Stimulated activated CD8-positive, alpha-beta memory T cell treated with anti-CD3 and anti-CD28 coated beads, Interleukin-15, amount 100 ng/mL, for 4 hours (primary cell): ENCODE data around the gene TXNDC8.
A peak's percentile ranks its signal among the peaks of the same experiment; 100 is the strongest.

Experiments
- DNase-seq, 2 donors: peaks; one replicate each; pipeline ENCODE4 v3.0.0-alpha.2; 2020; ENCODE audit warnings: low read depth in 2 of 2

The TXNDC8 gene

DNA sequence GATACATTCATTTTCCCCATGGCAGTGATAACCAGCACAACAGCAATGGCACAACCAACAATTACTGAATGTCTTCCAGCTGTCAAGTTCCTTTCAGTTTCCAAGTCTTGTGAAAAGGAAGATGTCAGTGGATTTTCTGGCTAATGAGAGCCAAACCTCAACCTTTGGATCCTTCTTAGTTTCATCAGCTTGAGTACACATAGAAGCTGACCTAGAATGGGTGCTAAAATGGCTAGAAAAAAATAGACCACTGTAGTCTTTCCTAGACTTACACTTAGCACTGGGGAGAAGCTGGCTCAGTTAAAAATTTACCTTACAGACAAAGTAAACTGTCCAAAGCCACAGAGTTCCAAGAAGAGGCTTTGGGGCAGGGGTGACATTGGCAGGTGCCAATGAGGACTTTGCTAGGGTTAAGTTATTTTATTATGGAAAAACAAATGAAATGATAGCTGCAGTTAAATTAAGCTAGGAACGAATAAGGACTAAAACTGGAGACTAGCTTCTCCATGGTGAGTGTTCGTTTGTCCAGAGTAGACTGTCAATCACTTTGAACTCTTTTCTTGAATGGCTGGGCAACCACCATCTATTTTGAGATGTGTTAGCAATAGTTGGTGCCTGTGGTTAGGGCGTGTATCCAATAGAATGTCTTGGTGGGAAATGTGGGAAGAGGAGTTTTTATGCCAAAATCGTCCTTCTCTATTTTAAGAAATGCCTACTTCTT is 55.5 kb downstream of the TXNDC8 start:
- no peak for DNase-seq

DNA sequence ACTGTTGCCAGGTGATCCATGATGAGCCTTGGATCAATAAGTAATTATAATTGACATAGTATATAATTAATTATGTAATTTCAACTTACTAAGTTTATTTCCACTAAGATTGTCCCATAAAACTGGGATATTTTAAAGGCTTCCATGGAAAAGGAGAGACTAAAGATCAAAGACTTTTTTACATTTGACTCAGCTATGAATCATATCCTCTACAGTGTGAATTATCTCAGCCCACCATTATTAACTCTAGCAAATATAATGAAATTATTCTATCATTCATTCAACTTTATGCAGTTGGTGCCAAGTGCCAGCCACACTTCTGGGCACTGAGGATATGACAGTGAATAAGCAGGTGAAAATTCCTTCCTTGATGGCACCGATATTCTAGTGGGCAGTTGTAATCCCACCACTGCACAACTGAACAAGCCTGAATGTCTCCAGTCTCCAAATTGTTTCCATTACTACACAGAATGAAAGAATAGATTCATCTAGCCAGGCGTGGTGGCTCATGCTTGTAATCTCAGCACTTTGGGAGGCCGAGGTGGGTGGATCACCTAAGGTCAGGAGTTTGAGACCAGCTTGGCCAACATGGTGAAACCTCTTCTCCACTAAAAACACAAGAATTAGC is 59.5 kb downstream of the TXNDC8 start:
- no peak for DNase-seq

DNA sequence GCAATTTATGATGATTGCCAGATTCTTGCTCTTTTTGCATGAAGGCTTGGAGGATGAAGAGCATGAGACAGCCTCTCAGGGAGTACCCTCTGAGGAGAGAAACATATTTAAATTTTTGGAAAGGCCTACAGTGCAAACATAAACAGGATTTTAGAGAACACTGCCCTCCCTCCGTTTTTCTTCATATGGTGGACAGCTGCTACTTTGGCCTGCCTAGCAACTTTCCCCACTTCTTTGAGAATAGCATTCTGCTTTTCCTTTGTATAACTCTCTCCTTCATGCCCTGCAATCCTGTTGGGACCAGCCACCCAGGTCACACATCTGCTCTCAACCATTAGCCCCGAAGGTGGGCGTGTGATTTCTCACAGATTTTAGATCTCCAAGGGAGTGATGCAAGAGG is 60.9 kb downstream of the TXNDC8 start:
- DNase-seq: no peak

DNA sequence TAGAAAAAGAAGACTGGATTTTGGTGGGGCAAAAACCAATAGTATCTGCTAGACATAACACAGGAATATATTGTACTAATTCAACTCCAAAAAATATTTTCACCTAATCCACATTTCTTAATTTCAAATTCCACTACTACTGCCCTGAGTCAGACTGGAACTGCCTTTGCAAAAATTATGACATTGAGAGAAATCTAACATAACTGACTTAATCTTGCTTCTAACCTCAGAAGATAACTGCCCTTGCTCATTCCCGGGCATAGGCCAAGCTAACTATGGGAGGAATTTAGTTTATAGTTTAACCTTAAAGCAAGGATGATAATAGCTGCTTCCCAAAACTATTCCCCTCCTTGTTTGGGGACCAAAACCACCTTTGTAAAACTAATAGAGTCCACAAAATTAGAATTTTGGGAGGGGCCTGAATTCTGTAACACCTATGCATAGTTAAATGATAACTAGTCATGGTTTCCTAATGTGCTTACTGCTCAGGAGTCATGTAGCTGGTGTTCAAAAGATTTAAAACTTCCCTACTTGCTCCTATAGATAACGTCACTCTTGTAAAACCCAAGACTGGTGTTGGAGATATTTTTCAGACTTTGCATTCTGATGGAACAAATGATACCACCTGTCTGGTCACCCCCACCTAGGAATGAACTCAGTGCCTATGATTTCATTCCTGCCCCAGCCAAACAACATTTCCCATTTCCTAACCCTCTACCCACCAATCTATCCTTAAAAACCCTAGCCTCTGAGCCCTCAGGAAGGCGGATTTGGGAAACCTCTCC is 67.3 kb downstream of the TXNDC8 start:
- DNase-seq: no peak

DNA sequence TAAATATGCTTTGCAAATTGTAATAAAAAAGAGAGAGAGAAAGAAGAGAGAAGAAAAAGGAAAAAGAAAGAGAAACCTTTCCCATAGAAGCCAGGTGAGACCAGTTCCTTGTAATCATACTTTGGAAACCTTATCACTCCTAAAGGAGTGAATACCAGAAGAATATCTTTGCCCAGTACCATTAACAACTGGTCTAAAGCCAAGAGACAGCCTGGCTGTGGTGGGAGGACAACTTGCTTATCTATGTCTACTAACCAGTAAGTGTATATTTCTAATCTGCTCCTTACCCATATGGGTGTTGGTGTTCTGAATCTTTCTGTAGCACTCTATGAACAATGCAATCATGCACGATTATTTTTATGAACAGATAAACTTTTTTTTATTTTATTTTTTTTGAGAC is 70.9 kb downstream of the TXNDC8 start:
- DNase-seq: no peak

DNA sequence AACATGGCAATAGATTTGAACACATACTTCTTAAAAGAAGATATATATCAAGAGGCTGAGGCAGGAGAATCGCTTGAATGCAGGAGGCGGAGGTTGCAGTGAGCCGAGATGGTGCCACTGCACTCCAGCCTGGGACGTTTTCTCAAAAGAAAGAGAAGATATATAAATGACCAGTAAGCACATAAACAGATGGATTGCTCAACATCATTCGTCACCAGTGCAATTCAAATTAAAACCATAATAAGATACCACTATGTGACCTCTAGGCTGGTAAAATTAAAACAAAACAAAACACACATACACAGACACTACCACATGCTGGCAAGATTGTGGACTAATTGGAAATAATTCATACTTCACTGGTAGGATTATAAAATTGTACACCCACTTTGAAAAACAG is 76.0 kb downstream of the TXNDC8 start:
- DNase-seq: no peak

DNA sequence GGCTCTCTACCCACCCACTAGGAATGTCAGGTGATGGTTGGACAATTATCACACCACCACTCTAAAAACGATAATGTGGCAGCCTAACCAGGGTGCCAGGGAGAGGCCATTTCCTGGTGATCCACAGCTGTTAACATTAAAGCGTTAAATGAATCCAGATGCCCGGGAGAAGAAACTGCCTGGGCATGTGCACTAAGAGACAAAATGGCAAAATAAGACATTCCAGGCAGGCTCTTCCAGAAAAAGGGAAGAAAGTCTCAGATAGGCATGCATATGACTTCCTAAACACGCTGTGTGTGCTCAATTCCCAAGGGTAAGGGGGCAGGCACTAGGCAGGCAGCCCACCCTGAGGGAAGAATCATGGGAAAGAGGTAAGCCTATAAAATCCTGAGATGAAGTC is 76.8 kb downstream of the TXNDC8 start:
- no peak for DNase-seq

DNA sequence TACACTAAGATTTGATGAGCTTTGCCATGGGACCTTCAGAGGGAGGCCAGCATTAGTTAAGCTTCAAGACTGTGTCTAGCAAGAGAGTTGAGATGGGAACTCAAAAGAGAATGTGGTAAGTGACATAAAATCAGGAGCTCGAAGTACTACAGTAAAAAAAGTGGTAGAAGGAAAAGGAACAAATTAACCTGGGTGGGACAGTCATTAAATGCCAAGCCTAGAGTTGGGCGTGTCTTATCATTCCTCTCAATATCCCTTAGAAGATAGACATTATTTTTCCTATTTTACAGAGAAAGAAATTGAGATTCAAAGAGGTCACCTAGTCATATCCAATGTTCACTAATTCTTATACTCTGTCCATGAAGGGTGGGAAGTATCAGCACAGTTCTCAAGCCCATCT is 78.1 kb downstream of the TXNDC8 start:
- DNase-seq: no peak

DNA sequence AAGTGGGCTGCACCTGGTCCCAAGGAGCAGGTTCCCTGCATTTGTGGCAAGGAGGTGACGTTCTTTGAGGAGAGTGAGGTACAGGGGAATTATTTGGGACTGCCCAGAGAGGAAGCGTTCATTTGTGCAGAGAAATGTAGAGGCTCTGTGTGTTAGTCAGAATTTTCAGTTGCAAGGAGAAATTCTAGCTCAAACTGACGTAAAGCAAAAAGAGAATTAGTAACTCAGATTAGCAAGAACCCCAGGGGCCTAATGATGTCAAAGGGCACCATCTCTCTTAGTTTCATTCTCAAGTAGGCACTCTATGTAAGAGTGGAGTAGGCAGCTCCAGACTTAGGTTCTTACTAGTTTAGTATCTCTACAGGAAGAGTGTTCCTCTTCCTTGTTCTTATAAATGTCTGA is 79.0 kb downstream of the TXNDC8 start:
- DNase-seq: no peak

DNA sequence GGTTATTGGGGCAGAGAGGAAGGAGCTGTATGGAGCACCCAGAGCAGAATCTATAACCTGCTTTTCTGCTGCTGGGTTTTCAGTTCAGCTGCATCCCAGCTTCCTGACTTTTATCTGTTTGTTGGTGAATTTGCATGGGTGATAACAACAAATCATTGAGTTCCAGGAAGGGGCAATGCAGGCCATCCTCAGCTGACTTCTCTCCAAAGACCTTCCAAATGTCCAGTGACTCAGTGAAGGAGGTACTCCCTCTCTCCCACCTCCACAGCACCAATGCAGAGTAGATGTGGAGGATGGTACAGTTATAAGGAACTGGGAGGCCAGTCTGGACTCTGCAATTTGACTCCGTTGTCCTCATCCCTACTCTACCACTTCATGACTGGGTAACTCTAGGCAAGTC is 79.7 kb downstream of the TXNDC8 start:
- no peak for DNase-seq

DNA sequence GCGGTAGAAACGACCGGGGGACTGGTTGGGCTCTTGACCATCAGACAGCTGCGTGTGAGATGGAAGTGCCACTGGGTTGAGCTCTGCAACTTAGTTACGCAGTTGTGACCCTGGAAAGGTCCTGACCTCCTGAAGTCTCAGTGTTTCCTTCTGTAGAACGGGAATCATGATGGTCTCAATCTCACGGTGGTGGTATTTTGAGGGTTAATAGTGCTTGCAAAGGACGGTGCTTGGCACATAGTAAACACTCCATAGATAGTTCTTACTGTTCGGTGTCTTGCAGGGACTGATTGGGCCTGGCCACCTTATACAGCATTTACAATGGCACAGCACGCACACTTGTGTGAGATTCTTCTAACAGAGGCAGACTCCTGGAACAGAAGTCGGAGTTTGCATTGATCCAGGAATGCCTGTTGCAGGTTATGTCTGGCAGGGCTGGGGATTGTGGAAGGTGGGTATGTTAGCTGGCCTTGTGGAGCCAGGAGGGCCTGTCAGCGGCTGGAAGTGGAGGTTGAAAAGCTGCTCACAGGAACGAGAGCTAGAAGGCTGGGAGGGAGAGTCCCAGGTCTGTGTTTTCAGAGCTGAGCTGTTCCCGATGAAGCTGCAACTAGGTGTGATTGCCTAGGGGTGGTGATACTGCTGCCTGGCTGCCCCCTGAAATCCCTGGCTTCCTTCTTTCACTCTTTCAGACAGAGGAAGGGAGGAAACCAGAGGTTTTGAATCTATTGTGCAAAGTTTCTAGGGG is 80.4 kb downstream of the TXNDC8 start:
- no peak for DNase-seq

DNA sequence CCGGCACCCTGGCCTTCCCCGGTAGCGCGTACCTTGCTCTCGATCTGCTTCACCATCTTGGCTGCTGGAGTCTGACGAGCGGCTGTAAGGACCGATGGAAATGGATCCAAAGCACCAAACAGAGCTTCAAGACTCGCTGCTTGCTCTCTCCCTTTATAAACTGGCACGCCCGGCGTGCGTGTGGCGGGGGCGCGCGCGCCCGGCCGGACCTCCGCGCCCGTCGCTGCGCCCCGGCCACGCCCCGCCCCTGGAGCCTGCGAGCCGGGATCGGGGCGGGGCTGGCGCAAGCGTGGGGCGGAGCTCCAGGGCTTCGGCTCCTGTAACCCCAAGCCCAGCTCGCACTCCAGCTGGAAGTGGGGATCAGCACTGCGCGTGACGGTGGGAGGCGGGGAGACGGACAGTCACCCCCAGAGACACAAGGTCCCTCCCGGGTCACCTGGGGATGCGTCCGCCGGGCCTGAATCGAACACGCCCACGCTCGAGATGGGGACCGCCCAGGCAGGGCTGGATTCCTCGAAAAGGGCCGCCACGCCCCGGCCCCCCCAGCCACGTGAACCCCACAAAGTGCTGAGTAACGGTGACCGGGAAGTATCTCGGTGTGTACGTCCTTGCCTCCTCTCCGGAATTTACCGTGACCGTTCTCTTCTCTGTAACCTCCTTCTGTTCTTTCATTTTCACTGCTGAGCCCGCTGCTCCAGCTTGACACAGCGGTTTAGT is 81.1 kb downstream of the TXNDC8 start, which contains the start of gene TXN:
Gene TXN (minus strand): TSS at position 128 of the 717 bp plus-strand sequence. CDS start 72 bp downstream, at position 56.
- peak; percentile 73 to 74 for DNase-seq

DNA sequence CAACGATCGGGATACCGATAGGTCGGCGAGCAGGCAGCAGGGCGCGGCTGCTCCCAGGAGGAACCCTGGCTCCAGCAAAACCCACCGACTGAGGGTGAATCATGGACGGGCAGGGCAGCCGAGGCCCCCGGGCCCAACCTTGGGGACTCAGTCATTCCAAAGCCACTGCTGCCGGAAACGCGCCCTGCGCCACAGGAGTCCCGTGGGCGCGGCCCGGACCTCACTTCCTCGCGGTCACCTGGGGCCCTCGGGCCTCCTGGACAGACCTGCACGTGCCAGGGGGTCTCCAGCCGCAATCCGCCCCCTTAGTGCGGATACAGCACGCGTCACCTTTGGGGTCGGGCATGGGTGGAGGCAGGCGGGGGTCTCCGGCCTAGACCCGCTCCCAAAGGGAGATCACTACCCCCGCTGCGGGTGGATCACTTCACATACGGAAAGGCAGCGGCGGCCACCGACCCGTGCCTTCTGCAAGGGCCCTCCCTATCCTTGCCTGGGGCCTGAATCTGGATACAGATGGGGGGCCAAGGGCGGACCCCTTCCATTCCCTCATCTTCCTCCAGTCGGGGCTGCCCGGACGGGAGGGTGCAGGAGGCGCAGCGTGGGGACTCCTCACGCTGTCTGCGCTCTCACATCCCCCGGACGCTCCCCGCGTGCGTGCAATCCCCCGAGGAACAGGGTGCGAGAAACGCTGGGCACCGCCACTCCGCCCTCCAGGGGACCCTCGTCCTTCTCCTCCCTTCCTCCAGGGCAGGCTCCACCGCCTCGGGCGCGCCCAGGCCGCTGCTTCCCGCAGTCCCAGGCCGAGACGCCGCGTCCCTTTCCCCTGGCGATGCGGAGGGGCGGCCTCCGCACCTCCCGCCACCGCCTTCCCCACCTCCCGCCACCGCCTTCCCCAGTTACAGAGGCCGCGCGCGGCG is 81.9 kb downstream of the TXNDC8 start:
- DNase-seq: peak in 1 of 2 donors; percentile 17

DNA sequence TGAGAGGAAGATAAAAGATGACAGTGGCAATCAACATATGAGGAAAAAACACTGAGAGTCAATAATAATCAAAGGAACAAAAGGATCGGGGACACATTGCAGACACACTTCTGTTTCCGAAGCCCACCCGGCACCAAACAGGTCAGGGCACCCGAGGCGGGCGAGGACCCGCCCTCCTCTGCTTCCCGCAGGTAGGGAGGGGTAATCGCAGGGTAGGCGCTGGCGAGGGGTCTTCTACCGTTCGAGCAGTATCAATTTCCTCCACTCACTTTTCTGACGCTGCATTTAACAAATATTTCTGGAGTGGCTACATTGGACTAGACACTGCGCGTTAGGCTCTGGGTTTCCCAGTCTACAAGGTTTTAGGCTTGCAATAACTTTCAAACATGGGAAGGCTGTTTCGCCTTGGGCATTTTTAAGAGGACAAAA is 82.6 kb downstream of the TXNDC8 start:
- DNase-seq: no peak

DNA sequence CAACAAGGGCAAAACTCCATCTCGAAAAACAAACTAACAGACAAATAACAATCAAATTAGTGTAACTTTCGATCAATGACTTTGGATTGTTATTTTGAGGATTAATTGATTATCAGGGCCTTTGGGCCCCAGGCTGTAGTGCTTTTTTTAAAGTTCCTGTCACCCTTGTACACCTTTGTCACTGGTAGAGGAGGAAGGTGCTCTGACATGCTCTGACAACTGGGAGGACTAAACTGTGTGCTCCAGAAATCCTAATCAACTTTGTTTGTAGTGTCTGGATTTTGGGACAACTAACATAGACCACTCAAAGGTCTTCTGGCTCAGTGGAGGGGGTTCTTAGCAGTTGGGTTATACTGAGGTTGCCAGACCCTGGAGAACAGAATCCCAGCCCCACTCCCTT is 83.2 kb downstream of the TXNDC8 start:
- no peak for DNase-seq
